Loucy (cell line): ENCODE data around the gene MTCL3.

Experiments
- EZH2phosphoT487 ChIP-seq: fragments of 200-600 bp; IDR thresholded peaks from 2 replicates; pipeline ENCODE4 v1.6.1; 2018; ENCODE audit warnings: antibody characterized with exemption, mild to moderate bottlenecking, moderate library complexity, borderline replicate concordance
- TF ChIP-seq, protein P1 (sequence below): fragments of 200-600 bp; sonication (generic); conservative IDR thresholded peaks from 2 replicates; pipeline ENCODE4 v1.5.1; 2014; ENCODE audit warnings: mild to moderate bottlenecking, antibody characterized with exemption, low read length

GRCh38 chr6:127518191-127518709 lies 885 bp downstream of the MTCL3 start:
- no peak for TF ChIP-seq EZH2phosphoT487
- TF ChIP-seq, protein P1, sequence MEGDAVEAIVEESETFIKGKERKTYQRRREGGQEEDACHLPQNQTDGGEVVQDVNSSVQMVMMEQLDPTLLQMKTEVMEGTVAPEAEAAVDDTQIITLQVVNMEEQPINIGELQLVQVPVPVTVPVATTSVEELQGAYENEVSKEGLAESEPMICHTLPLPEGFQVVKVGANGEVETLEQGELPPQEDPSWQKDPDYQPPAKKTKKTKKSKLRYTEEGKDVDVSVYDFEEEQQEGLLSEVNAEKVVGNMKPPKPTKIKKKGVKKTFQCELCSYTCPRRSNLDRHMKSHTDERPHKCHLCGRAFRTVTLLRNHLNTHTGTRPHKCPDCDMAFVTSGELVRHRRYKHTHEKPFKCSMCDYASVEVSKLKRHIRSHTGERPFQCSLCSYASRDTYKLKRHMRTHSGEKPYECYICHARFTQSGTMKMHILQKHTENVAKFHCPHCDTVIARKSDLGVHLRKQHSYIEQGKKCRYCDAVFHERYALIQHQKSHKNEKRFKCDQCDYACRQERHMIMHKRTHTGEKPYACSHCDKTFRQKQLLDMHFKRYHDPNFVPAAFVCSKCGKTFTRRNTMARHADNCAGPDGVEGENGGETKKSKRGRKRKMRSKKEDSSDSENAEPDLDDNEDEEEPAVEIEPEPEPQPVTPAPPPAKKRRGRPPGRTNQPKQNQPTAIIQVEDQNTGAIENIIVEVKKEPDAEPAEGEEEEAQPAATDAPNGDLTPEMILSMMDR, result no peak
